Testis (tissue), 3 donors: ENCODE results near the gene PAQR4. TPM values are rescaled to one million over a fixed set of nuclear protein-coding genes. Genes with fewer than 3 reads are reported as not detected.

Source experiments
- DNase-seq: peaks from one replicate; pipeline ENCODE4 v3.0.0-alpha.2; 2019
- H3K27ac ChIP-seq, 2 donors: fragments of 200-600 bp; sonication (generic); one replicate each; pipeline ENCODE4 v1.5.1; 2019
- H3K27me3 ChIP-seq: fragments of 200-600 bp; sonication (generic); one replicate; pipeline ENCODE4 v1.5.1; 2019
- H3K36me3 ChIP-seq: fragments of 200-600 bp; sonication (generic); one replicate; pipeline ENCODE4 v1.5.1; 2017; ENCODE audit warnings: low read depth; ENCODE audit errors: missing control alignments
- H3K4me1 ChIP-seq: fragments of 200-600 bp; sonication (generic); one replicate; pipeline ENCODE4 v1.5.1; 2019
- H3K4me3 ChIP-seq, 2 donors: fragments of 200-600 bp; sonication (generic); one replicate each; pipeline ENCODE4 v1.5.1; 2017 to 2019
- H3K9me3 ChIP-seq: fragments of 200-600 bp; sonication (generic); one replicate; pipeline ENCODE4 v1.5.1; 2017
- POLR2A ChIP-seq: fragments of 450-650 bp; IDR thresholded peaks from one replicate; pipeline ENCODE4 v1.6.1; 2017; ENCODE audit warnings: antibody characterized with exemption, mild to moderate bottlenecking, moderate library complexity
- WGBS, 2 donors: methylation state at CpG; one replicate each; pipeline ENCODE4 v1.1.5; 2018; 5-methylcytosine and 5-hydroxymethylcytosine counted together
- intact Hi-C: fragments of 100-400 bp; cut with DNase I; formaldehyde crosslinking; loops from one replicate; pipeline ENCODE4 v1.15.1; 2023; ENCODE audit warnings: low total_unique reads
- polyA plus RNA-seq: library from polyadenylated mRNA; stranded (reverse); fragments of 350-450 nt; fragmentation: Illumina TruSeq; extraction: RNeasy Lipid Tissue Mini Kit (QIAGEN cat#74804); gene quantifications from one replicate; pipeline ENCODE4 v1.2.3, GENCODE V29; 2014; ENCODE audit warnings: low read depth, low replicate concordance; ENCODE audit not compliant: insufficient read depth
- total RNA-seq, 2 donors: library from RNA; depleted of rRNA; stranded (reverse); fragments of >200 nt; gene quantifications; one replicate each; pipeline ENCODE4 v1.2.3, GENCODE V29; 2016
- TF ChIP-seq, protein P1 (sequence below), 3 experiments: fragments of 450-650 bp in 2 of 3; fragments of 200-600 bp in 1 of 3; sonication (generic) in 1 of 3; IDR thresholded peaks; one replicate each; pipeline ENCODE4 v1.5.1; 2016 to 2019; ENCODE audit warnings: antibody characterized with exemption in 3 of 3, mild to moderate bottlenecking in 2 of 3, moderate library complexity in 1 of 3

Gene PAQR4
- total and polyA plus RNA-seq, 3 donors from 2014 or later, result 6.2 to 7.1 (median 6.4) TPM

DNA sequence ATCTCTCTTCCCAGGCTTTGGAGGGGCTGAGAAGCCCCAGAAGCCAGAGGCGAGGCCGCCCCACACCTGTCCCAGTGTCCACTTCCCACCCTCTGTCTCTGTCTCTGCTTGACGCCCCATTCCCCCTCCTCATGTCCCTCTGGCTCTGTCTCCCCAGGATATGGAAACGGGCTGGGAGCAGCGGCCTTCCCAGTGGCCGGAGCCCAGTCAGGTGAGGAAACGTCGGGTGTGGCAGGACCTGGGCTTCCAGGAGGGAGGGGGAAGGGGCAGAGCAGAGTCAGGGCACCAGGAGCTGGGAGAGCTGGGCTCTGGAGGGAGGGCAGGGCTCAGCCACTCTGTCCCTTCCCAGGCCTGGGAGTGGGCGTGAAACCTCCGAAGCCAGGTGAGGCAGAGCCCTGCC, 21.7 kb downstream of the PAQR4 start:
- Histone ChIP-seq H3K36me3 (no peaks in the 10 kb centered on the region), H3K9me3 (no peaks in the 10 kb centered on the region), H3K27me3 (no peaks in the 10 kb centered on the region), H3K4me3 (no peak overlapping the region), H3K27ac (no peak overlapping the region), H3K4me1 (peaks cover 1% of the 10 kb centered on the region)
- WGBS, 2 donors, result 67 to 80% methylated on average over 4 to 10 of the region's 10 CpGs
- no peak for DNase-seq
- intact Hi-C loops, result no loop called here
- TF ChIP-seq POLR2A, result no peak
- TF ChIP-seq, protein P1, sequence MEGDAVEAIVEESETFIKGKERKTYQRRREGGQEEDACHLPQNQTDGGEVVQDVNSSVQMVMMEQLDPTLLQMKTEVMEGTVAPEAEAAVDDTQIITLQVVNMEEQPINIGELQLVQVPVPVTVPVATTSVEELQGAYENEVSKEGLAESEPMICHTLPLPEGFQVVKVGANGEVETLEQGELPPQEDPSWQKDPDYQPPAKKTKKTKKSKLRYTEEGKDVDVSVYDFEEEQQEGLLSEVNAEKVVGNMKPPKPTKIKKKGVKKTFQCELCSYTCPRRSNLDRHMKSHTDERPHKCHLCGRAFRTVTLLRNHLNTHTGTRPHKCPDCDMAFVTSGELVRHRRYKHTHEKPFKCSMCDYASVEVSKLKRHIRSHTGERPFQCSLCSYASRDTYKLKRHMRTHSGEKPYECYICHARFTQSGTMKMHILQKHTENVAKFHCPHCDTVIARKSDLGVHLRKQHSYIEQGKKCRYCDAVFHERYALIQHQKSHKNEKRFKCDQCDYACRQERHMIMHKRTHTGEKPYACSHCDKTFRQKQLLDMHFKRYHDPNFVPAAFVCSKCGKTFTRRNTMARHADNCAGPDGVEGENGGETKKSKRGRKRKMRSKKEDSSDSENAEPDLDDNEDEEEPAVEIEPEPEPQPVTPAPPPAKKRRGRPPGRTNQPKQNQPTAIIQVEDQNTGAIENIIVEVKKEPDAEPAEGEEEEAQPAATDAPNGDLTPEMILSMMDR (IDR thresholded peaks at IDR 0.05), result no peak

DNA sequence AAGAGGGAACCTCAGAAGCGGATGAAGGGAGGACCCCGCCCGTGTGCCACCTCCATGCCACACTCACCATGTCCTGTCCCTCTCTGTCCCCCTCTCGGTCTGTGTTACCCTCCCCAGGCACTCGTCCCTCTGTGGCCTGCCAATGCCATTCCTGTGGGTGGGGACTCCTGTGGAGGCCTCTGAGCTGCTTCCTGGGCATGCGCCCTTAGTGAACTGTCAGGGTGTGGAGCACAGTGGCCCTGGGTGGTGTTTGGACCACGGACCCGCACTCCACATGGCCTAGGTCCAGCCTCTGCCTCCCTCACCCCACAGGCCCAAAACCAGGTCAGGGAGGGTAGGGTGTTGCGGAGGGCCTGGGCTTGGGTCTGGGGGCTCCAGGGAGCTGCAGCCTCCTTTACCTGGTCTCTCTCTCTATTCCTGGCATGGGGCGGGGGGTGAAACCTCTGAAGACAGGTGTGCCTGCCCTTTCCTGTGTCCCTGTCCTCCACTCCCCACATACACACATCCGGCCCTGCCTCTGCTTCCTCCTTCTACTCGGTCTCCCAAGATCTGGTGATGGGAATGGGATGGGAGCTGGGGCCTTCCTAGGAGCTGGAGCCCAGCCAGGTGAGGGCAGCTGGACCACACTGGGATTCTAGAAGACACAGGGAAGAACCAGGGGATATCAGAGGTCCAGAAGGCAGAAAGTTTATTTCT, 22.6 kb downstream of the PAQR4 start:
- Histone ChIP-seq H3K4me1 (no peaks in the 10 kb centered on the region), H3K27me3 (no peaks in the 10 kb centered on the region), H3K27ac (no peak overlapping the region), H3K4me3 (no peak overlapping the region), H3K36me3 (no peaks in the 10 kb centered on the region), H3K9me3 (no peaks in the 10 kb centered on the region)
- 91 to 94% methylated on average over 8 to 12 of the region's 12 CpGs for WGBS, 2 donors
- DNase-seq, result no peak
- intact Hi-C loops, result no loop called here
- TF ChIP-seq, protein P1 (IDR thresholded peaks at IDR 0.05), result no peak
- no peak for TF ChIP-seq POLR2A

DNA sequence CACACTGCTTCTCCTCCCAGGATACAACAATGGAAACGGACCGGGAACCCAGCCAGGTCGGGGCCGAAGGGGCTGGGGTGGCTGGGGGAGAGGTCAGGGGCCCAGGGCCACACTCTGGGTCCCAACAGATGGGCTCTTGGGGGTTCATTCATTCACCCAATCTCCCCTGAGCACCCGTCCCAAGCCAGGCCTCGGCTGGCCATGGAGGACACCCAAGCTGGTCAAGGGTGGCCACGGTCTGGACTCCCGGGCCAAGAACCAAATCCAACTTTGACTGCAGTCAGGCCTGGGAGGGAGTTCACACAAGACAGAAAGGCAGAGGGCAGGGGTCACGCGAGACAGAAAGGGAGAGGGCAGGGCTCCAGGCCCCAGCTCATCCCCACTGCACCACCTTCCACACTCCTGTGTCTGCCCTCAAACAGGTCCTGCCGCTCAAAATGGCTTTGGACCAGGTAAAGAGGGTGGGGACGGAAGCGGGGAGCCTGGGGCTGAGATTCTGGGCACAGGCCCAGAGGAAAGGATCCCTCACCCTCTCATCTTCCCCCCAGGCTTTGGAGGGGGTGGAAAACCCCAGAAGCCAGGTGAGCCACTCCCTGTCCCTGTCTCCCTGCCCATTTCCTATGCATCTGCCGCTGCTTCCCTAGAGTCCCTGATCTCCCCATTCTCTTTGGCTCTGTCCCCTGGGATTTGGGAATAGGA, 23.4 kb downstream of the PAQR4 start:
- Histone ChIP-seq H3K4me3 (no peak overlapping the region), H3K27ac (no peak overlapping the region), H3K4me1 (no peaks in the 10 kb centered on the region), H3K27me3 (no peaks in the 10 kb centered on the region), H3K9me3 (no peaks in the 10 kb centered on the region), H3K36me3 (no peaks in the 10 kb centered on the region)
- no peak for DNase-seq
- no peak for TF ChIP-seq POLR2A
- TF ChIP-seq, protein P1 (IDR thresholded peaks at IDR 0.05), result no peak
- intact Hi-C loops, result no loop called here
- 86 to 89% methylated on average over 6 to 14 of the region's 14 CpGs for WGBS, 2 donors

DNA sequence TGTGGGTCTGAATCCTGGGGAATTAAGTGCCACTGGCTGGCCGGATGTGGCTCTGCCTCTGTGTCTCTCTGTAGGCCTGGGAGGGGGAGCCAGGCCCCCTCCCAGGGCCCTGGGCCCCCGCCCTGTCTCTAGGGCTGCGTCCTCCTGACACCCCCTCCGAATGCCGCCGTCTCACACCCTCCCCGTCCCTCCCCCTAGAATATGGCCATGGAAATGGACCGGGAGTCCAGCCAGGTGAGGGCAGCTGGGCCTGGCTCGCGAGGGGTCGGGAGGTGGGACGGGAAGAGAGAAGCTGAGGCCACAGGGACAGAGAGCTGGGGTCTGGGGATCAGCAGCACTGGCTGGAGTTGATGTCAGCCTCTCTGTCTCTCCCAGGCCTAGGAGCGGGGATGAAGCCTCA, 27.1 kb downstream of the PAQR4 start:
- no peak for TF ChIP-seq POLR2A
- TF ChIP-seq, protein P1 (IDR thresholded peaks at IDR 0.05), result no peak
- intact Hi-C loops, result no loop called here

More for the DNA sequence above, 27.1 kb downstream of the PAQR4 start:
- H3K27me3 ChIP-seq, result no peaks in the 10 kb centered on the region
- WGBS, 2 donors, result 73 to 98% methylated on average over 6 to 13 of the region's 13 CpGs
- no peaks in the 10 kb centered on the region for H3K36me3 ChIP-seq
- H3K27ac ChIP-seq, result no peak overlapping the region
- DNase-seq, result no peak
- no peaks in the 10 kb centered on the region for H3K4me1 ChIP-seq
- no peak overlapping the region for H3K4me3 ChIP-seq
- H3K9me3 ChIP-seq, result no peaks in the 10 kb centered on the region
